HG02852 (cell line): ENCODE results near the gene CDH13.

Experiments
- ATAC-seq: cut with Tn5 transposase; IDR thresholded peaks from one replicate; pipeline ENCODE4 v1.9.1; 2021; ENCODE audit warnings: mild to moderate bottlenecking, moderate library complexity; ENCODE audit not compliant: unreplicated experiment

CDH13 gene

DNA sequence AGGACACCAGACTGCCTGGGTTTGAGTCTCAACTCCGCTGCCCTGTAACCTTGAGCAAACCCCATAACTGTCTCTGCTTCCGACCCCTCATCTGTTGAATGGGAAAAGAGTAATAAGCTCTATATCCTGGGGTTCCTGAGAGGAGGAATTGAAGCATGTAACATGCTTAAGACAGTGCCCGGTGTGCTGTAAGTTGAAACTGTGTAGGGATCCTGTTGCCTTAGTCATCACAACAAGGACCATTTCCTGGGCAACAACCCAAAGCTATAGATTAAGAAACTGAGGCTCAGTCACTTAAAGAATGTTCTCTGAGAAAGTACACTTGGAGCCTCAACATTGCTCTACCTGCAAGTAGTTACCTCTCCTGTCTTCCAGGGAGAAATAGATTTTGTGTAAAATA, 23.0 kb downstream of the CDH13 start:
- no peak for ATAC-seq

DNA sequence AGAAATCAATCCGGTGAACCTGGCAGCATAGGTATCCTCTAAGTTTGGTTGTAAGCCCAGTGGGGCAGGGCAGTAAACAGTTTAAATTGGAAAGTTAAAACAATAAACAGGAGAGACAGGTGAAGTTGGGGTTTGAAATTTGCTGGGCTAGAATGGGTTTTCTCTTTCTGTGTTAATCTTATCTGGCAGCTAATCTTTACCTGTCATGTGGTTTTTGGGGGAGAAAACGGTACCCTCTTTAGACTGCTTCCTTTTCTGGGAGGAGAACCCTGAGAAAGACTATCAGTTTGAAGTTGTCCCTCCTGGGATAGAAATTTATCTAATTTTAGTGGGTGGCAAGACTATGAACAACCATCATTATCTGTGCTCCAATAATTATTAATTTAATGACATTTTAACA, 24.0 kb downstream of the CDH13 start:
- ATAC-seq = no peak

GRCh38 chr16:82651921-82652601, 25.3 kb downstream of the CDH13 start:
- peak; percentile 42 for ATAC-seq

- no peak for ATAC-seq
Observed at GRCh38 chr16:82652826-82653225, 26.1 kb downstream of the CDH13 start.

DNA sequence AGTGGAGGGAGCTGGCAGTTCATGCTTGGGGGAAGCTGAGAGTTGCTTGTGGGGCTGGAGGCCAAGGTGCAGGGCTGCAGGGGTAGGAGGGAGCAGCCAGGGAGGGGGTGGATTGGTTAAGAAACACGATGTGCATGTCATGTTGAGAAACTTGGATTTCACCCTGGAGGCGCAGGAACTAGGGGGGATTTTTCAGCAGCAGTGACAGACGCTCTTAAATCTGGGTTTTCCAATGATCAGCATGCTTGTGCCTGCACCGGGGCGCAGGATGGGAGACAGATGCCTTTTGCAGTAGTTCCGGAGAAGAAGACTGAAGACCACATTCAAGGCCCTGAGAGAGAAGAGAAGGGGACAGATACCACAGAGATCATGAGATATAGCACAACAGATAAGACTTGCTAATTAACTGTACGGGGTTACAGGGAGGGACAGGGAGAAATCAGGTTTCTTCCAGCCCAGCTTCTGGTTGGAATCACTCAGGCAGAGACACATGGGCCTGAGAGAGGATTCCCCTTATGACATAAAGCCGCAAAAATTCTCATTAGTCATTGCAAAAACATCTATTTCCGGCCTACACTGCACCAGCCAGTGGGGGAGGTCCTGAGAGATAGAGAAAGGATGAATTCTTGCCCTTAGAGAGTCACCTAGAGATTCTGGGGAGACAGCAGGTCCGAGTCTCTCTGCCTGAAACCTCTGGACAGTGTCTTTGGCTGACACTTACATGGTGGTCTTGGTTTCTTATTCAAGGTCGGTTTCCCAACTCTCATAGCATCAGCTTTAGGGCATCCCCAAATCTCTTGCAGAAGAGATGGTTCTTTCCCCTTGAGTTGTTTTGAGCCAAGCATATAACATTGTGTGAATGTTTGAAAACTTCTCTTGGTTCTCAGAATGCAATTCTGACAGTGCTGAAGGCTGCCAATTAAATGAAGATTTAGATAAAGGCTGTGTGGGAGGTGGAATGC, 27.1 kb downstream of the CDH13 start:
- peak; percentile 75 for ATAC-seq

- ATAC-seq = peak; percentile 27
Observed at GRCh38 chr16:82655072-82655714, 28.4 kb downstream of the CDH13 start.

DNA sequence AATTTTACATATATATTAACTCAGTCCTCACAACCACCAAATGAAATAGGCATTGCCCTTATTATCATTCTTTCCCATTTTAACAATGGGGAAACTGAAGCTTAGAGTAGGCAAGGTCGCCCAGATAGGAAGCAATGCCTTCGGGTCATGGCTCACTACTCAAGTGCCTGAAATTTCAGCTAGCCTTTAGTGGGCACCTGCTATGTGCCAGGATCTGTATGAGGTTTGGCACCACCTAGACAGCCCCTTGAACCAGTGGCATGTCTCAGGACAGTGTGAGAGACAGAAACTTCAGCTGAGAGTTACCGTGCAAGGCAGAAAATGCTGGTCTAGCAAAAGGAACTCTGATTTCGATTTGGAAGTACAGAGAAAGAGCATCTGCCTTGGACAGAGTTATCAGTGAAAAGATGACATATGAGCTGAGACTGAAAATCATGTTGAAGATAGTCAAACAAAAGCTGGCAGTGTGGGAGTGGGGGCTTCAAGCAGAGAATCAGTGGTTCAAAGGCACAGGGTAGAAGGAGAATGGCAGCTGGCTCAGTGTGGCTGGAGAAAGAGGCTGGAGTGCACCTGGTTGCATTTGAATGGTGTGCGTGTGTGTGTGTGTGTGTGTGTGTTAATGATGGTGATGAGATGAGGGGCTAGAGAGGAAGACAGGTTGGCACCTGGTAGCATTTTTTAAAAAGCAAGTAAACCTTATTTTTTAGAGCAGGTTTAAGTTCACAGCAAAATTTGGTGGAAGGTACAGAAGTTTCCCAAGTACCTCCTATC, 29.1 kb downstream of the CDH13 start:
- no peak for ATAC-seq

- no peak for ATAC-seq
Observed at GRCh38 chr16:82657239-82657638, 30.5 kb downstream of the CDH13 start.

DNA sequence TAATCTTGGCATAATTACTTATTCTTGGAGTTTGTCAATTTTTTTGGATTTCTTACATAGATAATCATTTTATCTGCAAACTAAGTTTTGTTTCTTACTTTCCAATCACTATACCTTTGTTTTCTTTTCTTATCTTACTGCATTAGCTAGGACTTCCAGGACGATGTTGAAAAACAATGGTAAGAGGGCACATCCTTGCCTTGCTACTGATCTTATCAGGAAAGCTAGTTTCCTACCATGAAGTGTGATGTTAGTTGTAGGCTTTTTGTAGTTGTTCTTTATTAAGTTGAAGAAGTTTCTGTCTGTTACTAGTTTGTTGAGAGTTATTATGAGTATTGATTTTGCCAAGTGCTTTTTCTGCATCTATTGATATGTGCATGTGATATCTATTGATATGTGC, 31.0 kb downstream of the CDH13 start:
- ATAC-seq = no peak

- ATAC-seq = no peak
Observed at GRCh38 chr16:82658796-82659195, 32.0 kb downstream of the CDH13 start.

DNA sequence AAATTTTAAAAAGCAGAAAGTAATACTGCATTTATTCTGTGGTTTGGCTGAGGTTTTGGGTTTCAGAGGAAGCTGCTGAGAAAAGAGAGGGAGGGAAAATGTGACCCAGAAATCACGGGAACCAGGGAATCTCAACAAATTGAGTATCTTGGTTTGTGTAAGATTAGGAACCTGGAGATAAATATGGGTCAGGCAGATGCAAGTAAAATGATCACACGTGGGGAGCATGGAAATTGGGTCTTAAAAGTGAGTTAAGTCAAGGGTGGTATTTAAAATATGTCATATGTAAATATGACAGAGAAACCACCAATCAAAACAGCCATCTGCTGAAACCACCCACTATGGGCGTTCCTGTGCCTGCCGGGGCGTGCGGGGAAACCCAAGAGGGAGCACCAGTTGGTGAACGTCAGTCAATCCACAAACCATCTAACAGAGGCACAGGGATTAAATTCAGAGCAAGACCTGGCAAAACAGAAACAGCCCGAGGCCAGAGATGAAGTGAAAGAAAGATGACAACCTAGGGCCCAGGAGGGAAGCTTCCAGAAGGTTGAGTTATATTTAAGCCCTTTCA, 33.4 kb downstream of the CDH13 start:
- no peak for ATAC-seq

- ATAC-seq = no peak
Observed at GRCh38 chr16:82660966-82661365, 34.2 kb downstream of the CDH13 start.

- no peak for ATAC-seq
Observed at GRCh38 chr16:82664181-82664580, 37.4 kb downstream of the CDH13 start.

- no peak for ATAC-seq
Observed at GRCh38 chr16:82665025-82665424, 38.3 kb downstream of the CDH13 start.

GRCh38 chr16:82667437-82667836, 40.7 kb downstream of the CDH13 start:
- no peak for ATAC-seq

- ATAC-seq = no peak
Observed at GRCh38 chr16:82668094-82668493, 41.3 kb downstream of the CDH13 start.

GRCh38 chr16:82671741-82672140, 45.0 kb downstream of the CDH13 start:
- no peak for ATAC-seq

DNA sequence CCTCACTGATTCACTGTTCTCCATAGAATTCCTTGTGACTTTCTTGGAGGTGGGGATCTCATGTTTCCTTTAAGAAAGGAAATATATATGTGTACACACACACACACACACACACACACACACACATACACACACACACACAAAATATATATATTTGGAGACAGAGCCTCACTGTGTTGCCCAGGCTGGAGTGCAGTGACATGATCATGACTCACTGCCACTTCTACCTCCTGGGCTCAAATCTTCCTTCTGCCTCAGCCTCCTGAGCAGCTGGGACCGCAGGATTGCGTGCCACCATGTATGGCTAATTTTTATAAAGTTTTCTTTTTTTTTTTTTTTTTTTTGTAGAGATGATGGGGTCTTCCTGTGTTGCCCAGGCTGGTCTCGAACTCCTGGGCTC, 45.9 kb downstream of the CDH13 start:
- no peak for ATAC-seq

GRCh38 chr16:82675300-82675699, 48.5 kb downstream of the CDH13 start:
- no peak for ATAC-seq

GRCh38 chr16:82681592-82681991, 54.8 kb downstream of the CDH13 start:
- ATAC-seq = no peak

- ATAC-seq = no peak
Observed at GRCh38 chr16:82682767-82683166, 56.0 kb downstream of the CDH13 start.
